Superior temporal gyrus (tissue), 1 donor: Measurements from ENCODE around the gene IMP4.

ENCODE experiments used
- DNase-seq: peaks from one replicate; pipeline ENCODE4 v3.0.0-alpha.2; 2016; ENCODE audit errors: extremely low spot score

IMP4 gene

DNA sequence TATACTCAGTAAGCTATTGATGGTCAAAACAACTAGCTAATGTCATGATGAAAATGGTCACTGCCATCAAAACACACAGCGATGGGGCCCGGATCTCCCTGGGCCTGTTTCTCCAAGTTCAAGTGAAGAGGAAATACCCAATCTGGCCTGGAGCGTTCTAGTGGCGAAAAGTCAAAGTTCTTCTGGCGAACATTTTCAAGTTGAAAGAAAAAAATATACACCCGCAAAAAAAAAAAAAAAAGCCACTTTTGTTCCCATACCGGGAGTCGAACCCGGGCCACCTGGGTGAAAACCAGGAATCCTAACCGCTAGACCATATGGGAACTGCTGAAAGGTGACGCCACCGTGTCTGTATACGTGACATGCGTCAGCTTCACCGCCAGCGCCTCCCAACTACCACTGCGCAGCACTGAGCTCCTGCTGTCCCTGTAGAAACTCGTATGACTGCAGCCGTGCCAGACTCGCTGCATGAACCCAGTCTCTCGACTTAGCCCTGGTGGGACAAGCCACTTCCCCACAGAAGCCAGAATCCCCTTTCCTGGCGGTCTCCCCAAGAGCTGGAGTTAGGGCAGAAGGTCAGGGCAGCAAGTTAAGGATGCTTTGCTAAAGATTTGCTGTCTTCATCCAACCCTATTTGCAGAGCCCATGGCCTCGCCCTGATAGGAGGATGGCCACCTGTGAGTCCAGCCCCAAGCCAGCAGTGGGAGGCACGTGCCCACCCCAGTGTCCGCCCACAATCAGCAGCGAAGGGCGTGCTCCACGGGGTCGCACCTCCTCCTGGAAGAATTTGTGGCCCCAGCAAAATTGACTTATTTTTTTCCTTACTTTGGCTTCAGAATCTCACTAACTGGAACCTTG, 5.6 kb upstream of the IMP4 start:
- peak; percentile 80 for DNase-seq

DNA sequence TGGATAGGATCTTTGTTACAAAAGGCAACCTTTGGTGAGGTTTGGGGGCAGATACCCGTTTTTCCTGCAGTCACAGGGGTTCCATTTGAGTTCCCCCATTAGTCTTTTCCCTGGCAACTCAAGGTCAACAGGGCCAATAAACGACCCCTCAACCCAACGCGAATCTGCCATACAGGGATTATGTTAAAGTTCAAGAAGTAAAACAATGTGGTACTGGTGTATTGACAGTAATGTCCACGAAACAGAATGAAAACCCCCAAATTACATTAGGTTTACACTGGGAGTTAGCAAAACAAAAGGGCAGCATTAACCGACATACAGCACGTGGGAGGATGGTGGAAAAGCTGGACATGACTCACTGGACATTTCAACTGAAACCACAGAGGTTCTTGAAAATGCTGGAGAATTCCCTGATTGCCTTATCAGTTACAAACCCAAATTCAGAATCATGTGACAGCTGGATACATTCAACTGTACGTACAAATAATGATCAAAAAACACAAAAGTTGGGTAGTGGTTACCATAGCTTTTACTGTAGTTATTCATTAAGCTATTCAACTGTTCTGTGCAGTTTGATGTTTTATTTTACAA, 4.9 kb upstream of the IMP4 start:
- DNase-seq: no peak

DNA sequence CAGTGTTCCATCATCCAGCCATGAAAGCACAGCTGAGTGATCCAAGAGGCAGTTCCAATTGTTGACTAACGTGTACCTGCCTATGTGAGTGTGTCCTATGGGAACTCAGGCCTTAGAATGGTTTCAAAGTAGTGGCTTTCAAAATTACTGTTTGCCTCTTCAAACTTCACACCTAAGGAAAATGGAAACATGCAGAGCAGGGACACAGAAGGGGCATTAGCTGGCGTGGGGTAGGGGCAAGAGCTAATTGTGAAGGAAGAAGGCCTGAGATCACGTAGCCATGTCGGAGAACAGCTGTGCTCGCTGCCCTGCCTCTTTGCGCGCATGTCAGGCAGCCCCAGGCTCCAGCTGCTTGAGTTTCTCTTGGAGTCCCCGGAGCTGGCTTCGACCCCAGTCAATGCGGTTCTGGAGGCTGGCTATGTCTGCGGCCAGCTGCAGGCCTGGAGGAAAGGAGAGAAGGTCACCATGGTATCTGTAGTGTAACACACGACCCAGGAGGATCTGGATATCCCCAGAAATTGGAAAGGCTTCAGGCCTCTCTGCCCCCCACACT, 3.8 kb upstream of the IMP4 start:
- no peak for DNase-seq

DNA sequence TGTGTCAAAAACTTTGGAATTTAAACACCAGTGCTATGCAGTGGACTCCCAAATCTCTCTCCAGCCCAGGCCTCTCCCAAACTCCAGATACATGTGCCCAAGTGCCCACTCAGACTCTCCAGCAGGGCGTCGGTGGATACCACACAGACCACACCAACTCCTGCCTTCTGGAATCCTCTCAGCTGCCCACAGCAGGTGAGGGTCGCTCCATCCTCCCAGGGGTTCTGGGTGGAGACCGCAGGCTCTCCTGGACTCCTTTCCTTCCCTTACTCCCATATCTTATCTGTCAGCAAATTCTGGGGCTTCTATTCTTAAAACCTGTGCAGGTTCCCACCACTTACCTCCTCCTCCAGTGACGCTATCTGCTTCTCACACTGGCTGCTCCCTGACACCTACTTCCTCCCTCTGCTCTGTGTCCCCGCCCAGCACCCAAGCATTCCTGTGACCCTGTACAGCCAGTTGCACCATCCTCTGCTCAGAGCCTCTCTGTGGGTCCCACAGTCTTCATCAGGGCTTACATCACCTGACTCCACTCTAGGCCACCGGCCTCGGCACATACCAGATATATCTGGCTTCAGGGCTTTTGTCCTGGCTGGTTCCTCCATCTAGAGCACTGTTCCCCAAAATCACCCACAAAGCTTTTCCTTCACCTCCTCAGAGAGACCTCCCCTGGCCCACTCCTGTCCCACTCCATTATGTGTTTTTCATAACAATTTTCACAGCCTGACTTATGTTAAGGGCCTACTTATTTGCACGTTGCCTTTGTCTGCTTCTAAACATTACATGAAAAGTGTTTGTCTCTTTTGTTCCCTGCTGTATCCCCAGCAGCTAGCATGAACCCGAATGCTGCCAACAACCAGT, 2.6 kb upstream of the IMP4 start:
- no peak for DNase-seq

DNA sequence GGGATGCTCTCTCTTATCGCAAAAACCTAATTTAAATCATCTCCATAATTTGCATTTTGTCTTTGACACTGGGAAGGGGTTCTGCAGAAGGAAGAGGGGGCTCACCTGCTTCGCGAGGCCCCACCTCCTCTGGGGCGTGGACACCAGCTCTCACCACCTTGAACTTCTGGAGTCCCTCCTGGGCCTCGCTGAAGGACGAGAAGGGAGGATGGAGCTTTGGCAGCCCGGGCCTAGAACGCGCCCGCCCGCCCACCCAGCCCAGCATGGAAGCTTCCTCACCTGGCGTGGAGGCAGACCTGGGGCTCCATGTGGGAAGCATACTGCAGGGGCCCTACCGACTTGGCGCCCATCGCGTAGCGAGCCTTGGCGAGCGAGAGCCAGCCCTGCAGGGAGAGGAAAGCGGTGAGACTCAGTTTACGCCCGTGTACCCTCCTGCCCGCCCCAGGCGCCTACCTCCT, 1.1 kb upstream of the IMP4 start:
- DNase-seq: no peak

DNA sequence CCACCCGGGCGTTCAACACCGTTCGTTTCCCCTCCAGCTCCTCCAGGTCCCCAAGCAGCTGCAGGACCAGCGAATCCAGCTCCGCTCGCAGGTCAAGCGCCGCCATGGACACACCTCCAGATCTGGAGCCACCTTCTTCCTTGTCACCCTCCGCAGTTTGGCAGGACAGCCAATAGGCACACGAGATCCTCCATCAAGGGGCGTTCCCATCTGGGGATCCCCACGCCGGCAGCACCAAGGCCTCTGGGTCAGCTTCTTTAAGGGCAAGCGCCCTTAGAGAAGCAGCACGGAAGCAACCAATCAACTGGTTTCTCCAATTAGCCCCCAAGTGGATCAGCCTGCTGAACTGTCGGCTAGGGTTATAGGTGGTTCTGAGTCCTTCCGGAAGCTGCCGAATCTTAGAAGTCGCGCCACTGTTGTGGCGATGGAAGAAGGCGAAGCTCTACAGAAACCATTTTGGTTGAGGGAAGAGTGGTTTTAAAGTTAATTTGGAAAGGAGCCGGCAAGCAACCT, 621 bp upstream of the IMP4 start:
- DNase-seq: peak; percentile 96

DNA sequence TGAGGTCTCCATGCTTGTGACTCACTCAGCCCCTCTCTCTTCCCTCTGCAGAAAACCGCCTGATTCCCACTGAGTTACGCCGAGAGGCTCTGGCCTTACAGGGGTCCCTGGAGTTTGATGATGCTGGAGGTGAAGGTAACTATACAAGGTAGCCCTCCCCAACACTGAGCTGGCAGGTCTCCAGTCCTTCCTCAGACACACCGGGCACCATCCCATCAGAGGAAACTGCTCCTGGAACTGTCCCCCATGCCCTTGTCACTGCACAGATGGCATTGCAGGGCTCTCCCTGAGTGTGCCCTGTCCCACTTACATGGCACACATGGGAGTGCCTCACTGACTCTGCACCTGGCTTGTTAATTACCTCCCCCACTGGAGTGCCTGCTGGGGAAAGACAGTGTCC, 1.9 kb downstream of the IMP4 start:
- no peak for DNase-seq

DNA sequence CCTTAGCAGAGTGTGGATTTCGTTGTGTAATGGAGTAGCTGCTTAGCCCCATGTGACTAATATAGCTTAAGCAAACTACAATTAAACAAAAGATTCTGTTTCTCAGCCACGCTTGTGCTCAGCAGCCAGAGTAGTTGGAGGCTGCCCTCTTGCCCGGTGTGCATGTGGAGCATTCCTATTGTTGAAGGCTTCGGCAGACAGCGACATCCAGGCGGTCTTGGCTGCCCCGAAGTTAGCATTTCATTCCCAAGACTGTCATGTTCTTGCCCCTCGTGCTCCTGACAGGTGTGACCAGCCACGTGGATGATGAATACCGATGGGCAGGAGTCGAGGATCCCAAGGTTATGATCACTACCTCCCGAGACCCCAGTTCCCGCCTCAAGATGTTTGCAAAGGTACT, 2.4 kb downstream of the IMP4 start:
- no peak for DNase-seq

DNA sequence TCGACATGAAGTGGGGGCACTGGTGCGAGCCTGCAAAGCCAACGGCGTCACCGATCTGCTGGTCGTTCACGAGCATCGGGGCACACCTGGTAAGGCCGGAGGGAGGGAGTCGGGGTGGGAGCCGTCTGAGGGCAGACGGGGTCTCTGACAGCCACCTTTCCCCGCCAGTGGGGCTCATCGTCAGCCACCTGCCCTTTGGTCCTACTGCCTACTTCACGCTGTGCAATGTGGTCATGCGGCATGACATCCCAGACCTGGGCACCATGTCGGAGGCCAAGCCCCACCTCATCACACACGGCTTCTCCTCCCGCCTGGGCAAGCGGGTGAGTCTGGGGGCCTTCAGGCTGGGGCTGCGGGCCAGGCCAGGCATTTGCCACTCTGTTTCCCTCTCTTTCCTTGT, 2.9 kb downstream of the IMP4 start:
- DNase-seq: no peak

DNA sequence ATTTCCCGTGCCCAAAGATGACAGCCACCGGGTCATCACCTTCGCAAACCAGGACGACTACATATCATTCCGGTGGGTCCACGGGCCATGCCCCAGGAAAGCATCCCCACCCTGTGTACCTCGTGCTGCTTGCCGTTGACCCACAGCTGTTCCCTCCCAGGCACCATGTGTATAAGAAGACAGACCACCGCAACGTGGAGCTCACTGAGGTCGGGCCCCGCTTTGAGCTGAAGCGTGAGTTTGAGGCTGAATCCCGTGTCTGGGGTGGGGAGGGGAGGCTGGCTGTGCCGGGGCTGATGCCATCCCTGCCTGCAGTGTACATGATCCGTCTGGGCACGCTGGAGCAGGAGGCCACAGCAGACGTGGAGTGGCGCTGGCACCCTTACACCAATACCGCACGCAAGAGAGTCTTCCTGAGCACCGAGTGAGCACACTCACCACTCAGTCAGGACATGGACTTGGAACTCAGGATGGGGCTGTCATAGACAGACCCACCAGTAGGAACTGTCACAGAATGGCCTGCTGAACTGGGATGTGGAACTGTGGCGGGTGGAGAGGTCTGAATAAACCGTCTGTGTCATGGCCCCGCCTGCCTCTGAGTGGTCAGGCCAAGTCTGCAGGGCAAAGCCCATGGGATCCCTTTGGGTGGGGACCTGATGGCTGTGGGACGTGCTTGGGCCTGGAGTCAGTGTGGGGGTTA, 3.5 kb downstream of the IMP4 start:
- DNase-seq: no peak

DNA sequence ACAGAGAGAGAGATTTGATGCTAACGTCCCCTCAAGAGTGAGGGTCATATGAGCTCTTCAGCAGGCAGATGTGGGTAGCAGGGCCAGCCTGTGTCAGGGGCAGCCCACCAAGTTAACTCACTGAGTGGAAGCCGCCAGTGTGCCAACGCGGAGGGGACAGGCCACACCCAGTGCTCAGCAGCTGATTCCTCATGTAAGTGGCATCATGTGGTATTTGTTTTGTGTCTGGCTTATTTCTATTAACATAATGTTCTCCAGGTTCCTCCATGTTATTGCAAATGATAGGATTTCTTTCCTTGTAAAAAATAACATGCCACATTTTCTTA, 4.0 kb downstream of the IMP4 start:
- no peak for DNase-seq

DNA sequence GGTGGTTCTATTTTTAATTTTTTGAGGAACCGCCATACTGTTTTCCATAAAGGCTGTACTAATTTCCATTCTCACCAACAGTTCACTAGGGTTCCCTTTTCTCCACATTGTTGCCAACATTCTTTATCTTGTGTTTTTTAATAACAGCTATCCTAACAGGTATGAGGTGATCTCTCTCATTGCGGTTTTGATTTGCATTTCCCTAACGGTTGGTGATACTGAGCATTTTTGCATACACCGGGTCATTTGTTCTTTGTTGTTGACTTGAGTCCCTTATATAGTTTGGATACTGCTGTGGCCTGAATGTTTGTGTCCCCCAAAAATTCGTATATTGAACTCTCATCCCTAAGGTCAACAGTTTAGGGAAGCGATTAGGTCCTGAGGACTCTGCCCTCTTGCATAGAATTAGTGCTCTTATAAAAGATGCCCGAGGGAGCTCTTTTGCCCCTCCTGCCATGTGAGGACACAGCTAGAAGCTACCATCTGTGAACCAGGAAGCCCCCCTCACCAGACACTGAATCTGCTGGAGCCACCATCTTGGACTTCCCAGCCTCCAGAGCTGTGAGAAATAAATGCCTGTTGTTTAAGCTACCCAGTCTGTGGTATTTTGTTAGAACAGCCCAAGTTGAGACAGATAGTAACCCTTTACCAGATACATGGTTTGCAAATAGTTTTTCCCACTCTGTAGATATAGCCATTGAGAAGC, 4.7 kb downstream of the IMP4 start:
- no peak for DNase-seq

DNA sequence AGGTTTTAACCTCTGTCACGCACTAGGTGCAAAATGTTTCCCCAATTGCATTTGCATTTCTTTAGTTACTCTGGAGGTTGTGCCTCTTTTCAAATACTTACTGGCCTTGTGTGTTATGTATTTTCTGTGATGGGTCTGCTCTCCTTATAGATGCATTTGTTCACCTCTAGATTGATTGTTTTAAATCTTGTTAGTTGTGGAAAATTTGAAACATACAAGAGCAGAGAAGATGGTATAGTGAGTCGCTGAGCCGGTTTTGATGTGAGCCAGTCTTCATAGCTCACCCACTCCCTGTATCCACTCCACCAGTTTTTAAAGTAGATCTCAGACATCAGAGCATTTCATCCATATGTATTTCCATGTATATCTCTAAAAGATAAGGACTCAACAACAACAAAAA, 6.5 kb downstream of the IMP4 start:
- no peak for DNase-seq

DNA sequence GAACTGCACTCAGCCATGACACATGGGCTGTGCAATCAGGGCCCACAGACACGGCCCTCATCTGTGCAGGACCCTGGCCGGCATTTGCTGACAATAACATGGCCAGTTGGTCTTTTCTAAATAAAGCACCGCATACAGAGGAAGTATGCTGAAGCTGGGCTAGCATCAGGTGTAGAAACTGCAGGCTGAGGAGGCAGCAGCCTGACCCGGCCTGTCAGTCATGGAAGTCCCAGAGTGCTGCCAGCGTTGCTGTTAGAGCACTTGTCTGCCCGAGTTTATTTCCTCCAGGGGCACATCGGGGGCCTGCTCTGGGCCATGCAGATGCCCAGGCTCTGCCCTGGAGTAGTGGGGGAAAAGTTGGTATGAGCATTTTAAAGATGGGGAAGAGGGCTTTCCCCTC, 9.0 kb downstream of the IMP4 start:
- DNase-seq: no peak

DNA sequence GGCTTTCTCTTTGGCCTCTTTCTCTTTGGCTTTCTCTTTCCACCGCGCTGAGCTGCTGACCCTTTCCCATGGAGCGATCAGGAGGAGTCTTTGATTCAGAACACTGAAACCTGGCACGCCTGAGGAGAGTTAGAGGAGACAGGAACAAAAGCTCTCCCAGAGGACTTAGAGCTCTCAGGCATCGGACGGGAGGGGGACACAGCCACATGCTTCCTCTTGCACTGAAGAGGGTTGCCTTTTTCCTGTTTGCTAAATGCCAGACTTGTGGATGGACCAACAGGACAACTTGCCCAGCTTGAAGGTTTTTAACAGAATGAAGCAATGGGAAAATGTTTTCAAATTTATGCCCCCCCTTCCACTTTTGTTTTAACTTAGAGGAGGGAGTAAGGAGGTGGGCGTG, 9.5 kb downstream of the IMP4 start:
- DNase-seq: no peak

DNA sequence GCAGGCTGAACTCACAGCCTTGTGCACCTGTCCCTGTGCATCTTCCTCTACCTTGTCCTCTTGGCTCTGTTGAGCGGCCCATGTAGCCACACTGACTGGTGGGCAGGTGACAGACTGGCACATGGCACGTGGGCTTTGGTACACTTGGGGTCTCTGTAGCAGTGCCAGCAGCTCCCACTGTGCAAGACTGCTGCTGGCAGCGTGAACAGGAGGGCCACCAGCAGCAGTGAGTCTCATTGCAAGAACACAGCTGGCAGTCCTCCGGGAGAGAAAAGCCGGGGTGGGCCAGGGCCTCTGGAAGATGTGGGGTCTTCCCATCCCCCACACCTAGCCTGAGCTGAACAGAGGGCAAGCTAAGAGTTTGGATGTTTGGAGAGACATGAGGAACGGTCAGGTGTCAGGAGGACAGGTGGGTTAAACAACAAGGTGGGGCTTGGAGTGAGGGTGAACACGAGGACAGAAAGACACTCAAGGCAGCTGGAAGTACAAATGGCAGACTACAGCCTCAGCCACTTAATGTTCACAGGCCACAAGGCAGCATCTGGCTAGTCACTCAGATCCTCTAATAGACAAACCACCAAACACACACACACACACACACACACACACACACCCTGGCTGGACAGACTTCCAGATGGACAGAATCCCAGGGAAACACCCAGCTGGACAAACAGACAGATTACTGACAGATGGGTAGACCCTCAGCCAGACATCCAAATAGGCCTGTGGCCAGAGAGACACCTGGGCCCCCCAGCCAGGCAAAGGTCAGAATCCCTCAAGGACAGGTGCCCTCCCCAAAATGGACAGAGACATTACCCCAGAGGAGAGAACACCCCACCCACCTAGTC, 10.8 kb downstream of the IMP4 start:
- DNase-seq: no peak

DNA sequence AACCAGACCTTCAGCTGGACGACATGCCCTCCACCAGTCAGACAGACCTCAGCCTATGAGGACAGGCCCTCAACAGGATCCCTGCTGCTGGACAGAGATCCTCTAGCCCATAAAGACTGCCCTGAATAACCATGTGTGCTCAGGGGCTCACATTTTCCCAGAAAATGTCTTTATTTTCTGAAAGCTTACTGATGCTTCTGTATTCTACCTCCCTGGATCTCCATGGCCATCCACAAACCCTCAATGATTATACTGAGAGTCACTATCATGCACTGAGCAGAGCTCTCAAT, 11.4 kb downstream of the IMP4 start:
- no peak for DNase-seq

DNA sequence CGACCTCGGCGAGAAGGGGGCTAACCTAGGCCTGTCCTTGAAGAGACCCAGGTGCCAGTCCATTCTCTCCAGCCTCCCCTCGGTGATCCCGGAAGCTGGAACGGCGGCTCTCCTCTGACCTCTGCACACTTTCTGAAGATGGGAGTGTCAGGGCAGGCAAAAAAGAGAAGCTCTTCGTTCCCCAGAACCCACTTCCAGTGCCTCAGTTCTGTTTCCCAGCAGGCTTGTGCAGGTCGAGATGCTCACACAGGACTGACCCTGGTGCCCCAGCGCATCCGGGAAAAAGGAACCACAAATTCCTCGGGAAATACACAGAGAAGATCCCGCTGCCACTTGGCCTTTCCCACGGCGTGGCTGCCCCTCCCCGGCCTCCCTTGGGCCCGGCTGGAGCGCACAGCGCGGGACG, 12.5 kb downstream of the IMP4 start:
- no peak for DNase-seq

DNA sequence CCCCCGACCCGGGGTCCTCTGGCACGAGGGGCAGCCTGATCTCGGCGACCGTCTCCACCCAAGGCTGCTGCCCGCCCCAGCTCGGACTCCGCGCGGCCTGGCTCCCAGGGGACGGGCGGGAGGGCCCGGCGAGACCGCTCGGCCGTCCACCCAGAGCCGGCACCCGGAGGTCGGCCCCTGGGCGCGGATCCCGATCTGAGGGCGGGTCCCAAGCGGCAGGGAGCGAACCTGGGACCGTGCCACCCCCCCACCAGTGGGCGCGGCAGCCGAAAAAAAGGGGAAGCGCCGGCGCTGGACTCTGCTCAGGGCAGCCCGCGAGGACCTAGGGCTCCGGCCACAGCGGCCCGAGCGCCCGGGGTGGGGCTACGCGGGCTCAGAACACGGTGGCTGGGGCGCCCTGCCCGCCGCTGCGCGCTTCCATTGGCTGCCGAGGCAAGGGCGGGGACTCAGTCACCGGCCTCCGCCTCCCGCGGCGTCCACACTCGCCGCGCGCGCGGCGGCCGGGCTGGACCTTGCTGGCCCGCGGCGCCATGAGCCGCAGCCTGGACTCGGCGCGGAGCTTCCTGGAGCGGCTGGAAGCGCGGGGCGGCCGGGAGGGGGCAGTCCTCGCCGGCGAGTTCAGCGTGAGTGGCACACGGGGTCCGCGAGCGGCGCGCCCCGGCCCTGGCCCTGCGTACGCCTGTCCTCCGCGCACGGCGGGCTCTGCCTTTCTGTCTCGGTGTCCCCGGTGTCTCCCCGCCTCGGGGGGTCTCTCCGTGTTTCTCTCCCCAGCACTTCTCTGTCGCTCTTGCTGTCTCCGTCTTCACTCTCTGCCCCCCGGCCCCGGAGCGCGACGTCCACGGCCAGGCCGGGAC, 13.1 kb downstream of the IMP4 start, which contains the start of gene PTPN18:
Gene PTPN18 (plus strand): TSS at position 479 of the 854 bp plus-strand sequence. CDS start 52 bp downstream, at position 531.
- peak; percentile 86 for DNase-seq
